Esophagus muscularis mucosa (tissue), 4 donors: ENCODE data around the gene PLEKHA8. TPM values are rescaled to one million over a fixed set of nuclear protein-coding genes. Genes with fewer than 3 reads are reported as not detected.
A peak's percentile ranks its signal among the peaks of the same experiment; 100 is the strongest.

ENCODE experiments used
- DNase-seq: peaks from one replicate; pipeline ENCODE4 v3.0.0-alpha.2; 2017; ENCODE audit errors: extremely low spot score
- H3K27ac ChIP-seq, 4 donors: fragments of 200-600 bp; sonication (generic); replicated peaks in 1 of 4; 1 replicate in 3 of 4; 2 replicates in 1 of 4; pipeline ENCODE4 v1.5.1; 2016 to 2019; ENCODE audit warnings: mild to moderate bottlenecking in 1 of 4
- H3K27me3 ChIP-seq, 4 donors: fragments of 200-600 bp; sonication (generic); one replicate each; pipeline versions ENCODE4 v1.5.1 to v1.6.0; 2016 to 2019
- H3K36me3 ChIP-seq, 4 donors: fragments of 200-600 bp; sonication (generic); one replicate each; pipeline ENCODE4 v1.5.1; 2016 to 2019
- H3K4me1 ChIP-seq, 4 donors: fragments of 200-600 bp; sonication (generic); one replicate each; pipeline ENCODE4 v1.5.1; 2016 to 2019
- H3K4me3 ChIP-seq, 4 donors: fragments of 200-600 bp; sonication (generic); 1 replicate in 2 of 4; 2 replicates in 2 of 4; pipeline ENCODE4 v1.5.1; 2016 to 2019; ENCODE audit warnings: mild to moderate bottlenecking in 4 of 4, moderate library complexity in 1 of 4
- H3K9me3 ChIP-seq, 4 donors: fragments of 200-600 bp; sonication (generic); 1 replicate in 3 of 4; 2 replicates in 1 of 4; pipeline ENCODE4 v1.5.1; 2016 to 2019
- EP300 ChIP-seq: sonication (generic); formaldehyde crosslinking; IDR thresholded peaks from one replicate; pipeline ENCODE4 v1.6.1; 2017; ENCODE audit warnings: antibody characterized with exemption
- POLR2A ChIP-seq: fragments of 450-650 bp; IDR thresholded peaks from one replicate; pipeline ENCODE4 v1.6.1; 2017; ENCODE audit warnings: antibody characterized with exemption, moderate library complexity, mild to moderate bottlenecking, low read depth
- POLR2AphosphoS5 ChIP-seq, 2 donors: sonication (generic); formaldehyde crosslinking; IDR thresholded peaks; one replicate each; pipeline ENCODE4 v1.6.1; 2017; ENCODE audit warnings: antibody characterized with exemption in 2 of 2
- WGBS: methylation state at CpG from one replicate; pipeline ENCODE4 v1.1.5; 2018; 5-methylcytosine and 5-hydroxymethylcytosine counted together
- intact Hi-C: fragments of 100-400 bp; cut with DNase I; formaldehyde crosslinking; loops from one replicate; pipeline ENCODE4 v1.15.1; 2023
- total RNA-seq, 4 donors: library from RNA; depleted of rRNA; stranded (reverse); fragments of >200 nt; gene quantifications; one replicate each; pipeline versions ENCODE4 v1.1.0 to v1.2.1, GENCODE V29; 2016
- TF ChIP-seq, protein P1 (sequence below), 3 experiments: fragments of 200-600 bp in 2 of 3; fragments of 450-650 bp in 1 of 3; sonication (generic) in 2 of 3; IDR thresholded peaks; one replicate each; pipeline ENCODE4 v1.5.1; 2017 to 2019; ENCODE audit warnings: antibody characterized with exemption in 3 of 3, mild to moderate bottlenecking in 2 of 3, moderate library complexity in 1 of 3

PLEKHA8 gene
- total RNA-seq, 4 donors from 2014 or later, result 6.6 to 11.9 (median 10.2) TPM

DNA sequence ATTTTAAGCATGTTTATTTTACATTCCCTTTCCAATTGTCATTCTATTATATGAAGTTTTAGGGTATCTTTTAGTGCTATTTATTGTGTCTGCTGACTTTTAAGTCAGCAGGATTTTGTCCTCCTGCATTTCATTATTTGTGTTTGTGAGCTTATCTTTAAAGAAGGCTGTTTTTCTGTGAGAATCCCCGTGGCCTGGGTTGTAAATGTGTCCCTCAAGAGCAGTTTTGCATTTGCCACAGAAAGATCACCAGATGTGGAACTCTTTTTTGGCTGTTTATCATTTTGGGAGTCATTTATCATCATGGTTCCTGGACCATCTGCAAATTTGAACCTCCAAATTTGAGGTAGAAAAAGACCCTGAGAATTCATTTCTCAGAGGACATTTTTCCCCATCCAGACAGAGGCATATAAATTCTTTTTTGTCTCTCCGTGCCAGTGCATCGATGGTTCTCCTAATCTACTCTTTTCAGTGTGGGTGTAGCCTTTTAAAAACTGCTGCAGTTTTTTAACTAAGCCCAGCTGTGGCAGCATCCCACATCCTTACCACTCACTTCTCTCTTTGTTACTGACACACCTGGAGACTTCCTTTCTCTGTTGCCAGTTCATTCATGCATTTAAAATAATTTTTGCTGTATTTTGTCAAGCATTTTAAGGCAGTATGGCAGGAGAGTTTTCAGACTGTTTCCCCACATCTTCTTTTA lies 86.5 kb downstream of the PLEKHA8 start:
- H3K4me1 ChIP-seq, result no peaks in the 10 kb centered on the region
- intact Hi-C loops, result no loop called here
- no peaks in the 10 kb centered on the region for H3K27me3 ChIP-seq
- no peak for TF ChIP-seq POLR2A
- WGBS, result 76% methylated on average over 3 of the region's 3 CpGs
- no peak for DNase-seq
- H3K4me3 ChIP-seq, result no peak overlapping the region
- no peaks in the 10 kb centered on the region for H3K36me3 ChIP-seq
- H3K9me3 ChIP-seq, result peaks cover 0 to 12% (median 5%) of the 10 kb centered on the region in 4 donors
- no peak overlapping the region for H3K27ac ChIP-seq

DNA sequence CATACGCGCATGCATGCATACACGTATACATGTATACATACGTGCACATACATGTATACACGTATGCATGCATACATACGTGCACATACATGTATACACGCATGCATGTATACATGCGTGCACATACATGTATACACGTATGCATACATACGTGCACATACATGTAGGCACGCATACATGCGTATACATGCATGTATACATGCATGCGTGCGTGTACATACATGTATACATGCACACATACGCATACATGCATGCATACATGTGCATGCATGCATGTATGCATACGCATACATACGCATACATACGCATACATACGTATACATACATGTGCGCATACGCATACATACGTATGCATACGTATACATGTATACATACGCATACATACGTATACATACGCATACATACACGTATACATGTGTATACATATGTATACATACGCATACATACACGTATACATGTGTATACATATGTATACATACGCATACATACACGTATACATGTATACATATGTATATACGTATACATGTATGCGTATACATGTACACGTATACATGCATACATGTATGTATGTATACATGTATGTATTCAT lies 87.6 kb downstream of the PLEKHA8 start:
- H3K27ac ChIP-seq, result no peak overlapping the region
- DNase-seq, result no peak
- TF ChIP-seq POLR2AphosphoS5 (IDR thresholded peaks at IDR 0.05), result peak; percentile 27 to 51
- TF ChIP-seq, protein P1, sequence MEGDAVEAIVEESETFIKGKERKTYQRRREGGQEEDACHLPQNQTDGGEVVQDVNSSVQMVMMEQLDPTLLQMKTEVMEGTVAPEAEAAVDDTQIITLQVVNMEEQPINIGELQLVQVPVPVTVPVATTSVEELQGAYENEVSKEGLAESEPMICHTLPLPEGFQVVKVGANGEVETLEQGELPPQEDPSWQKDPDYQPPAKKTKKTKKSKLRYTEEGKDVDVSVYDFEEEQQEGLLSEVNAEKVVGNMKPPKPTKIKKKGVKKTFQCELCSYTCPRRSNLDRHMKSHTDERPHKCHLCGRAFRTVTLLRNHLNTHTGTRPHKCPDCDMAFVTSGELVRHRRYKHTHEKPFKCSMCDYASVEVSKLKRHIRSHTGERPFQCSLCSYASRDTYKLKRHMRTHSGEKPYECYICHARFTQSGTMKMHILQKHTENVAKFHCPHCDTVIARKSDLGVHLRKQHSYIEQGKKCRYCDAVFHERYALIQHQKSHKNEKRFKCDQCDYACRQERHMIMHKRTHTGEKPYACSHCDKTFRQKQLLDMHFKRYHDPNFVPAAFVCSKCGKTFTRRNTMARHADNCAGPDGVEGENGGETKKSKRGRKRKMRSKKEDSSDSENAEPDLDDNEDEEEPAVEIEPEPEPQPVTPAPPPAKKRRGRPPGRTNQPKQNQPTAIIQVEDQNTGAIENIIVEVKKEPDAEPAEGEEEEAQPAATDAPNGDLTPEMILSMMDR (IDR thresholded peaks at IDR 0.05), result no peak
- intact Hi-C loops, result no loop called here
- no peaks in the 10 kb centered on the region for H3K4me1 ChIP-seq
- no peaks in the 10 kb centered on the region for H3K36me3 ChIP-seq
- no peaks in the 10 kb centered on the region for H3K27me3 ChIP-seq
- no peak overlapping the region for H3K4me3 ChIP-seq
- WGBS, result 84% methylated on average over 34 of the region's 34 CpGs
- H3K9me3 ChIP-seq, result peaks cover 0 to 12% (median 5%) of the 10 kb centered on the region in 4 donors

DNA sequence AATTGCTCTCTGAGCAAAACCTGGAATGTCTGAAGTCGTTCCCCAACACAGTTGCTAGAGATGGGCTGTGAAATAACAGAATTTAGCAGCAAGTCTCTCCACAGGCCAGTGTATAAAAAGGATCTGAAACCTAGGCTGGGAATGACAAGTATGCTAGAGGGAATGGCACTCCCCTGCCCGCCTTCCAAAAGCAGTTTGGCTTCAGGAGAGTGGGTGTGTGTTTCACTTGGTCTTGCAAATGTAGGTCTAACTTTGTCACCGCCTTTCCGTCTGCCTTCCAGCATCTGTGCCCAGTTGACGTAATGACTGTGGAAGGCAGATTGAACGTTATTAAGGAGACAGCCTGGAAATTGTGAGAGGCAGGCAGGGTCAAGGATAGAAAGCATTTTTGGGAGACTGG lies 88.6 kb downstream of the PLEKHA8 start:
- Histone ChIP-seq H3K9me3 (peaks cover 0 to 12% (median 5%) of the 10 kb centered on the region in 4 donors), H3K36me3 (no peaks in the 10 kb centered on the region), H3K4me1 (no peaks in the 10 kb centered on the region), H3K27me3 (no peaks in the 10 kb centered on the region), H3K4me3 (no peak overlapping the region), H3K27ac (no peak overlapping the region)
- intact Hi-C loops, result no loop called here
- no peak for DNase-seq
- 65% methylated on average over 6 of the region's 6 CpGs for WGBS
- TF ChIP-seq POLR2A (no peak), POLR2AphosphoS5 (IDR thresholded peaks at IDR 0.05) (no peak), EP300 (no peak)
- TF ChIP-seq, protein P1 (IDR thresholded peaks at IDR 0.05), result no peak

DNA sequence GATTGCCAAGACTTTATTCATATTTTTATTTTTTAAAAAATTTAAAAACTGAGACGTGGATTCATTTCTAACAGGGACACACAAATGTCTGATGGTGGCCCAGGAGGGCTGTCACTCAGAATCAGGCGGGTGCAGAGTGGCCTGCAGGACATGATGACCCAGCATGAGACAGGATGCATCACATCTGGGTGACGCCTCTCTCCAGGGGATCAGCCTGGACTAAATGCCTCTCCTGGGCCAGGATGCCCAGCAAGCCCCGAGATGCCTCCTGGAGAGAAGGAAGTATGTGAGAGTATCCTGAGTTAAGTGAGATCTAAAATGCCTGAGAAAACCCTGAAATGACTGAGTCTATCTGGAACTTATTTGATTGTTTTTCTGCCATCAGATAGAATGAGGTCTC lies 89.7 kb downstream of the PLEKHA8 start:
- no peak for DNase-seq
- TF ChIP-seq EP300 (no peak), POLR2A (no peak)
- Histone ChIP-seq H3K27ac (no peak overlapping the region), H3K27me3 (no peaks in the 10 kb centered on the region), H3K4me1 (no peaks in the 10 kb centered on the region), H3K9me3 (peaks cover 0 to 8% (median 3%) of the 10 kb centered on the region in 4 donors), H3K4me3 (no peak overlapping the region), H3K36me3 (no peaks in the 10 kb centered on the region)
- intact Hi-C loops, result no loop called here
- WGBS, result 95% methylated on average over 4 of the region's 4 CpGs

DNA sequence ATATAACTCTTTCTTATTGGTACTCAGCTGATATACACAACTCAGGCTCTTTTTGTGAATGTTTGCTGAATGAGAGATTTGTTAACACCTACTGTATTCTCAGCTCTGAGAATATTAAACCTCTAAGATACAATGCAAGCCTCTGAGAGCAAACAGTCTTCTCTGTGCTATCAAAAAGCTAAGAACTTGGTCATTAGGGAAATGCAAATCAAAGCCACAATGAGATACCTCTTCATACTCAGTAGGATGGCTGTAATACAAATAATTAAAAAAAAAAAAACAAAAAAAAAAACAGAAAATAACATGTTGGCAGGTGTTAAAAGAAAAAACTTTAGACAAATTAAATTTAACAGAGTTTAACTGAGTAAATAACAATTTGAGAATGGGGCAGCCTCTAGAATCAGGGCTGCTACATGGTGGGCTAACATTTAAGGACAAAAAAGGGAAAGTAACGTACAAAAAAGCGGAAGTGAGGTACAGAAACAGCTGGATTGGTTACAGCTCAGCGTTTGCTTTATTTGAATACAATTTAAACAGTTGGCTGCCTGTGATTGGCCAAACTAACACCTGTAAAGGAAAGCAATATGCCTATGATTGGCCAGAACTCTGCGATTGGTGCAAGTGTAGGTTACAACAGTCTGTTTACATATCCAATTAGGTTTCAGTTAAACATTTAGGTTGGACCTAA lies 91.8 kb downstream of the PLEKHA8 start:
- intact Hi-C loops, result no loop called here
- no peak overlapping the region for H3K4me3 ChIP-seq

More for the DNA sequence above, 91.8 kb downstream of the PLEKHA8 start:
- Histone ChIP-seq H3K9me3 (no peaks in the 10 kb centered on the region), H3K27me3 (no peaks in the 10 kb centered on the region), H3K4me1 (no peaks in the 10 kb centered on the region), H3K36me3 (no peaks in the 10 kb centered on the region), H3K27ac (no peak overlapping the region)
- TF ChIP-seq, protein P1 (IDR thresholded peaks at IDR 0.05), result no peak
- 73% methylated on average over 4 of the region's 4 CpGs for WGBS
- no peak for DNase-seq
